Activated CD4-positive, alpha-beta T cell treated with anti-CD3 and anti-CD28 coated beads for 1 hour (primary cell): ENCODE results near the gene TTLL10.

Experiments used
- DNase-seq: peaks from one replicate; pipeline ENCODE4 v3.0.0-alpha.2; 2020

TTLL10 gene

DNA sequence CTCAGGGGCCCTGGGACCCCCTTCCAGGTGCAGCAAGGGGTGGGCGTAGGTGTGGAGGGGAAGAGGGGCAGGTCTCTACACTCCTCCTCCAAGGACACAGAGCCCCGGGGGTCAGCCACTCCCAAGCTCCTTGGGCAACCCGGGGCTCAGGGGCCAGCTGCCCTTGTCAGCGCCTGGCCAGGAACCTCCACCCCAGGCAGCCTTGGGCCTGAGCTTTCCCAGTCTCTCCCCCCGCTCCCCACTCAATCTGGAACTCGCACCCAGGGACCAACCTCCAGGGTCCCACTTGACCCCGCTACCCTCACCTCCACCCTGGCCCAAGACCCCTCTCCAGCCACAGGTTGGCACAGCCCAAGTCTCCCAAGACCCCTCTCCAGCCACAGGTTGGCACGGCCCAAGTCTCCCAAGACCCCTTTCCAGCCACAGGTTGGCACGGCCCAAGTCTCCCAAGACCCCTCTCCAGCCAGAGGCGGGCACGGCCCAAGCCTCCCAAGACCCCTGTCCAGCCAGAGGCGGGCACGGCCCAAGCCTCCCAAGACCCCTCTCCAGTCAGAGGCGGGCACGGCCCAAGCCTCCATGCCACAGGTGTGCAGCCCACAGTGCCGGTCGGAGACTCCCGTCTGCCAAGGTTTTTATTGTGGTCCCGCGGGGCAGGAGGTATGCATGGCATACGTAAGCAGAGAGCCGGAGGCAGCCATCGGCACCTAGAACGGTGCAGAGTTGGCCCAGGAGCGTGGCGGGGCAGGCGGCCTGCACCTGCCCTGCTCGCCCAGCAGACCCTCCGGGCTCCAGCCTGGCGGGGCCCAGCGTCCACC is 37.3 kb downstream of the TTLL10 start:
- DNase-seq, result no peak

DNA sequence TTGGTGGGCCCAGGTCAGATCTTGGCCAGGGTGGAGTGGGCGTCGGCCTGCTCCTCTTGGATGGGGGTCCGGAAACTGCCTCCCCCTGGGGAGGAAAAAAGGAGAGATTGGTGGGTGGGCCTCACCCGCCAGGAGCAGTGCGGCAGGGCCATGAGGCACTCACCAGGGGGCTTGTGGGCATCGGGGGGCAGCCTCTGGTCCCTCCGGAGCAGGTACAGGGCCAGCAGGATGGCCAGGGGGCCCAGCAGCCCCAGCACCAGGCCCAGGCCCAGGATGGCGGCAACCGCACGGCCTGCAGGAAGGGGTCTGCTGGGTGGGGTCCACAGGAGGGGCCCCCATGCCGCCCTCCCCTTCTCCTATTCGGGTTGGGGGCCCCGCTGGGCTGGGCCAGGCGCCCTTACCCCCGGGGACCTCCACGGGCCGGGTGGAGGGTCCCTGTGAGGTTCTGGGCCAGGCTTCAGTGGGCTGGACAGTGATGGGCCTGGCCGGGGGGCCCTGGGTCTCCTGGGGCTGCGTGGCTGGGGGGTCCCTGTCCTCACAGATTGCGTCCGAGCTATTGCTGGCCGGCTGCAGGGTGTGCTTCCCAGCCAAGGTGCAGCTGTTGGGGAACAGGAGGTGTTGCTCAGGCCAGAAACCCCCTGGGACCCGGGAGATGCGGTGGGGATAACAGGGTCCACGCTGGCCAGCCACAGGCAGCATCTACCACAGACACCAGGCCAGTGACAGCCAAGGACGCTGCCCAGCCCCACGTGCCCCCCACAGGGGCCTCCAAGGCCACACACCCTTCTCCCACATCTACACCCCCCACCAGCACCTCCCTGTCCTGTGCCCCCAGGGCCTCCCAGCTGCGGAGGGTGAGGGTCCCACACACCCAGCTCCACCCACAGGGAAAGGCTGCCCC is 38.1 kb downstream of the TTLL10 start:
- no peak for DNase-seq

DNA sequence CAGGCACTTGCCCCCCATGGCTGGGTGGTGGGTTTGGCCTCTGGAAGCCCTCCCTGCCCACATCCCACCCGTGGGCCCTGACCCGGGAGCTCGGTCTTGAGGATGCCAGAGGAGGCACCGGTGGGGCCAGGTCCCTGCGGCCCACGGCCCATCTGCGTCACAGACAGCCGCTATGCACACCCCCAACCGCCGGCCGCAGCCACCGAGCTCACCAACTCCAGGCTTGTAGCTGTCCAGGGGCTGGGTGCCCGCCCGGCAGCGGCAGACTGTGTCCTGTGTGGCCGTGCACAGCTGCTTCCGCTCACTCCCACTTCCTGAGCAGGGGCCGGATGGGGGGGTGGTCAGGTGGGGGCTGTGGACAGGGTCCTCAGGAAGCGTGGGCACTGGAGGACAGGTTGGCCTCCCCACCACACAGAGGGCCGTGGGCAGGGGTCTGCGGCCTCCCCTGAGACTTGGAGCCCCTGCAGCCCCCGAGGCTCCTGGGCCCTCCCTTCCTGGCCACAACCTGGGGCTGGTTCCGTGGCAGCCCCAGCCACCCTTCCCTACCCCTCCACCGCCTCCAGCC is 39.2 kb downstream of the TTLL10 start:
- DNase-seq, result no peak

DNA sequence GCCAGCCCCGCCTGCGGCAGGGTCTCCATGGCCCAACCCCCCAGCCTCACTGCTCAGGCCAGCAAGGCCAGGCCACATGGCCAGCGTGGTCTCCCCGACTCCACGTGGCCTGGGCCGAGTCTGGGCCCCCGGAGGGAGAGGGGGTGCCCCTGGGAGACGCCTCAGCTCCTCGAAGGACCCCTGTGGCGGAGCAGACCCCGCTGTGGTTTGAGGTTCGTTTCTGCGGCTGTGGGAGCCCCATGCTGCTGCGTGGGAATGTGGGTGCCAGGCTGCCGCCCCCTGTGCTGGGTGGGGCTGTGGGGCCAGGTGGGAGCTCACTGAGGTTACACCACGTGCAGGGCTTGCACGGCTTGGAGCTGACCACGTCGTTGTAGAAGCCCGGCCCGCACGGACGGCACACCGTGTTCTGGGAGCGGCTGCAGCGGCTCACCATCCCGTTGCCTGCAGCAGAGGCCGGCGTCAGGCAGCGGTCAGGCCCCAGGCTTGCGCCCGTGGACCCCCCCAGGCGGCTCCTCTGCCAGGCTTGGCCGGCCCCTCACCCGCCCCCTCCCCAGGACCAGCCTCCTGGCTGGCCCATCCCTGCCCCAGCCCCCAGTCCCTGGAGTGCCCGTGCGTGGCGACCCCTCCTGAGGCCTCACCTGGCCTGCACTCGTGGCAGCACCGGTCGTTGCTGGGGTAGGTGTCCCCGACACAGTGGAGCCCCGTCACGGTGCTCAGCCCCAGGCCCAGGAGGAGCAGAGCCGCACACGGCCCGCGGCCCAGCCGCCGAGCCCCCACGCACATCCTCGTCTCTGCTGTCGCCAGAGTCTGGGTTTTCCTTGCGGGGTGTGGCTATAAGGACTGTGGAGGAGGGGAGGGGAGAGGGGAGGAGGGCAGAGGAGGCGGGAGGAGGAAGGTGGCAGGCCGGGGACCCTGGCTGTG is 39.9 kb downstream of the TTLL10 start, which contains the start of gene TNFRSF4:
TSS of gene TNFRSF4 (minus strand) at position 809 of the 921 bp plus-strand sequence. CDS start at position 783, 26 bp downstream.
- DNase-seq, result no peak

DNA sequence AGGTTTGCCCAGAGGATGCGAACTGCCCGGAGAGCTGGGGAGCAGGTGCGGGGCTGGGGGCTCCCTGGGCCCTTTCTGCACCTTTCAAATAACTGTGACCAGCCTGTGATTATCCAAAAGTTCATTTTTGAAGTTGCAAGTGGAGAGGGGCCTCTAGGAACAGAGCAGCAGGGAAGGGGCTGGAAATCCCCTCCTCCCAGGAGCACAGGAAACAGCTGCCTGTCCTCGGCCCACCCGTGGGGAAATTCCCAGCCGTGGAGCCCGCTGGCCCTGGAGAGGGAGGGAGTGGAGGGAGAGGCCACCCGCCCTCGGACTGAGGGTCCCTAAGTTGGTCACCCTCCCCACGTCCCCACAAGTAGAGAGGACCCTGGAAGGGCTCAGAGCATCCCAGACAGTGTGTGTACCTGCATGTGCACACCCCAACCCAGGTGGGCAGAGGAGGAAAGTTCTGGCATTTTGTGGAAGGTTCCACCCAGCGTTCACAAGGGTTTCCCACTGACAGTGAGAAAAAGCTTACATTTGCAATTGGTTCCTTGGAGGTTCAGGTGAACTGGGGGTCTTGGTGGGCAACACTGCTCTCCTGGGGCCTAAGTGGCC is 41.5 kb downstream of the TTLL10 start:
- DNase-seq, result no peak

DNA sequence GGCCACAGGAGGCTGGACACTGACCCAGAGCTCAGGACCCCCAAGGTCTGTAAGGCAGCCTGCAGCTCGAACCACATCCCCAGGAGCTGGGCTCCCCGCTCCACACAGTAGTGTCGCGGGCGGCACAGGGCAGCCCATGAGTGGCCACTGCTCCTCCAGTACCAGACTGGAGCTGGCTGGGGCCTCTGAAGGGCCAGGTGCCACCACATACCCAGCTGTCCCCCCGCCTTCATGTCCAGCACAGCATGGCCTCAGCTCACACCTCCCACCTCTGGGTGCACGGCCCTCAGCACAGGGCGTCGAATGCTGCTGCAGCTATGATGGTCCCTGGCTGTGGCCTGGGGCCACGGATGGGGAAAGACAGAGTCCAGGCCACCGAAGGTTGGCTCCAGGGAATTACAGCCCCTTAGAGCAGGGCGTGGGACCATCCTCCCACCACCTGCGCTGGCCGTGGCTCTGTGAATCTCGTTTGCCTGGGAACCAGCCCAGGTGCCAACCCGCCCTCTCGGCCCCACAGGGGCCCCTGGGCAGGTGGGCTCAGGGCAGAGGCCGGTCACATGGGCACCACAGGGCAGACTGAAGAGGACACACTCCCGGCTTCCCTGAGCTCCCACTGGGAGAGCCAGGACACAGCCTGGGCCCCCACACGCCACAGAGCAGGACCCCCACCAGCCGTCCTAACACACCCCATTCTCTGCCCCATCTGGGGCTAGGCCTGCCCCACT is 42.4 kb downstream of the TTLL10 start:
- DNase-seq, result no peak

DNA sequence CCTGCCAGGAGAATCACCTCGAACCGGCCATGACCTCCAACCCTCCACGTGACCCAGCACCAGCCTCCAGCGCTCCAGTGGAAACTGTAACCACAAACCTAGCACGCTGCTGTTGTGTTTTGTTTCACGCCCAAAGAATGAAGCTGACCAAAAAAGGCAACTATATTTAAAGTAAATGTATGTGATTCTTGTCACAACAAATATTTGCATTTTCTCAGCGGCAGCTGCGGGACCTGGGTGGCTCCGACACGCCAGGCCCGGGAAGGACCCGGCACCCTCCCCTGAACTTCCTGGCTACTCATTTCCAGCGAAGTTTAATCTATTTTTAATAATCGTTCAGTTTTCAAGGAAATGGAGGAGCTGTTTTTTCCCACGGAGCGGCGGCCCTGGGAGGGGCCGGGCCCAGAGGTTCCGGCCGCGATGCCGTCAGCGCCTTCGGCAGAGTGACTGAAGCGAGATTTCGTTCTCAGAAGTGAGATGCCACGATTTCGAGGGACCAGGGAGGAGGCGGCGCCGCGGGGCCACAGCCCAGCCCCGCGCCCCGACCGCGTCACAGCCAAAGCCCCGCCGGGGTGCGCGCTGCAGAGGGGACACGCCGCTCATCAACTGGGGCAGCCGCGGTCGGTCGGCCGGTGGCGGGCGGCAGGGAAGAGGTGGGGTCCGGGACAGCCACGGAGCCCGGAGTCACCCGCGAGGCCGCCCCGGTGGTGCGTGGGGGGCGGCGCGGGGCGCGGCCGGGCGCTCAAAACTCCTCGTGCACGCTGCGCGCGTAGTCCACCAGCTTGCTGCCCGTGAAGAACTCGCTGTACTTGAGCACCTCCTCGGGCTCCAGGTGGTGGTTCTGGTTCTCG is 43.3 kb downstream of the TTLL10 start:
- DNase-seq, result no peak

DNA sequence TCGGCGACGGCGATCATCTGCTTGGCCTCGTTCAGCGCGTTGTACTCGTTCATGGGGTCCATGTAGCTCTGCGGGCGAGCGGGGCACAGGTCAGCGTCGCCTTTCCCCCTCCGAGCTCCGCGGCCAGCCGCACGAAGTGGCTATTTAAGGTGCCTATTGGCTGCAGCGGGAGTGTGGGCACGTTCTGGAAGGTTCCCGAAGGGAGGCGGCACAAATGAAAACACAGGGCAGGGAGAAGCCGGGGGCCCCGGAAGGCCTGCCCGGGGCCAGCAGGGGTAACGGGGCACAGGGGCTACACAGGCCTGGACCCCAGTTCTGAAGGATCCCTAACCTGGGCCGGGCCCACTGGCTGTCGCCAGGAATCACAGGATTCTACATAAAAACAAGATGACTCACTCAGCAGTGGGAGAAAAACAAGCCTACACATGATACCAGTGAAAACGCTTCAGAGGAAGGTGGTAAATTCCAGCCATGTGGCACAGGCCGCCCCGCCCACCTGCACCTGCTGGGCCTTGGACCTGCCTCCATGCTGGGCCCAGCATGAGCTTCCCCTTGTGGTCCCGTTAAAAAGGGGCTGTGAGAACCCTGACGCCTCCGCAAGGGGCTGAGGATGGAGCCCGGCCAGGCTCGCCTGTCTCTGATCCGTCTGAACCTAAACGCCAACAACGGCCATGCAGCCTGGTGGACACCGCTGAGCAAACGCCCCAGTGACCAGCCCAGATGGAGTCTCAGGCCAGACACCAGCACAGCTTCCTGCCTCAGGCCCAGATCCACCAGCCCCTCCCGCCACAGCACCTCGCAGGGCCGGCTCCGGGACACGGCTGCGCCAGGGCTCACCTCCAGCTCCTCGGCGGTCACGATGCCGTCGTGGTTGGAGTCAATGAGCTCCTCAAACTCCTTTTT is 44.2 kb downstream of the TTLL10 start:
- DNase-seq, result no peak

DNA sequence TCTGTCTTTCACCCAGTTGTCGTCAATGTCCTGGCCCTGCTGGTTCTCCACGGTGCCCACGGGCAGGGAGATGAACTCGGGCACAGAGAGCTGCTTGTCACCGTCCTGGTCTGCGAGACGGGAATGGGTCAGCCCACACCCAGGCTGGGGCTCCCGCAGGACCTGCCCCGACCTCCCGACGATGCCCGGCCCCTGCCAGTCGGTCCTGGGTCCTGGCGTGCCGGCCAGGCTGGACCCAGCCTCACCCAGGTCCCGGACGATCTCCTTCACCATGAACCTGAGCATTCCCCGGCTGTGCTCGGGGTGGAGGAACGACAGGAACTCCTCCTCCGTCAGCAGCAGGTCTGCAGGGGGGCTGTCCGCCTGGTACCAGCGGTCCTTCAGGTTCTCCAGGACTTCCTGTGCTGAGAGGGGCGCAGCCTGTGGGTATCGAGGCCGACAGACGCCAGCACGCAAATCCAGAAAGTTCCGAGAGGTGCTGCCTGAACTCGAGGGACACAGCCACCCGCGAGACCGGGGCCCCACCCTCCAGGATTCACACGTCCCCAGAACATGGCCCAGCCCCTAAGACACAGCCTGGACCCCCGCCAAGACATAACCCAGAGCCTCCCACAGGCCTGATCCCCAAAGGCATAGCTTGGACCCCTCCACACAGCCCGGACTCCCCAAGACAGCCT is 45.0 kb downstream of the TTLL10 start:
- DNase-seq, result no peak

DNA sequence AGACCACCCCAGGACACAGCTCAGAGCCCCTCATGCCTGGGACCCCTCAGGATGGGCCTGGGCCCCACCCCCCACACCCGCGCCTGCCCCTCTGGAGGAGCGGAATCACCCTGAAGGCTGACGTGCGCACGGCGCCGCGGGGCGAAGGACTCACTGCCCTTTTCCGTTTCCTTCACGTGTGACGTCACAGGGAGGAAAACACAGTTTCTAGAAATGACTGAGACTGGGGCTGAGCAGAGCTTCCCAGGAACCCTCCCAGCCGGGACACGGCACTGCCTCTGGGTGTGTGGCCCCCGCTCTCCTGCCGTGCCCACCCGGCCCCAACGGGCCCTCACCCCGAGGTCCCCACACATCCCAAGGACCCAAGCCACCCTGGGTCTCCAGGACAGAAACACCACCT is 45.7 kb downstream of the TTLL10 start:
- no peak for DNase-seq

DNA sequence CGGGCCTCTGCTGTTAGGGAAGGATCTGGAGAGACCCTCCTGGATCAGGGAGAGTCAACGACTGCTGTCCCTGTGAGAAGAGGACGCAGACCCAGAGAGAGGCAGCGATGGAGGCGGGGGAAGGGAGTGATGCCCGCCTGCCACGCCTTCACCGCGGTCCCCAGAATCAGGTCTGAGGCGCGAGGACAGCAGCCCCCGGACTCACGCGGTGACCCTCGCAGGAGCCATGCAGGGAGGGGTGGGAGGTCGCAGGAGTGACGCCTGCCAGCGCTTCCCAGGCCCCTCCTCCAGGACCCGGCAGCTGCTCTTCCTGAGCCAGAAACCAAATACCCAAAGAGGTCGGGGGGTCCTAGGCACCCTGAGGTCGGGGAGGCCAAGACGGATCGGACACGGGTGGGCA is 46.5 kb downstream of the TTLL10 start:
- DNase-seq, result no peak

DNA sequence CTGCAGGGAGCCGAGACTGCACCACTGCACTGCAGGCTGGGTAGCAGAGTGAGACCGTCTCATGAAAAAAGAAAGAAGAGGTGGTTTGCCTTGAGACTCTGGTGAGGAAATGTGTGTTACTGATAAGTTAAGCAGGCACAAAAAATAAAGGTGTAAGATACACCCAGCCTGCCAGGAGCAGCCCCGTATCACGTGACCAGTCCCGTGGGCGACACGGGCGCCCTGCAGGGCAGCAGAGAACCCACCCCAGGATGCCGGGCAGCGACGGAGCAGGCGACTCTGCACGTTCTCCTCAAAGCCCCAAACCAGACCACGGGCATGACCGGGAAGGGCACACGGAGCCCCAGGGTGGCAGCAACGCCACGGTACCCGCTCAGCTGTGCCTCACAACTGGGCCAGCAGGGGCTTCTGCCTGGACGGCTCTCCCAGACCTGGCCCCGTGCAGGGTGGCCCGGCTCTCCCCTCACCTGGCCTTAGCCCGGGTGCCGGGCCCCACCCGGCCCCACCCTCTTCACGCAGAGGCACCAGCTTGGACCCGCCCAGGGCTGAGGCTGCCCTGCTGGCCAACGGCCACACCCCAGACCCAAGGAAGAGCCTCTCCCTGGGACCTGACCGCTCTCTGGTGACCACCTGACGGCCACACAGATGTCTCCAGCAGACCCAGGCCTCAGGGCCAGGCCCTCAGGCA is 48.4 kb downstream of the TTLL10 start:
- no peak for DNase-seq

DNA sequence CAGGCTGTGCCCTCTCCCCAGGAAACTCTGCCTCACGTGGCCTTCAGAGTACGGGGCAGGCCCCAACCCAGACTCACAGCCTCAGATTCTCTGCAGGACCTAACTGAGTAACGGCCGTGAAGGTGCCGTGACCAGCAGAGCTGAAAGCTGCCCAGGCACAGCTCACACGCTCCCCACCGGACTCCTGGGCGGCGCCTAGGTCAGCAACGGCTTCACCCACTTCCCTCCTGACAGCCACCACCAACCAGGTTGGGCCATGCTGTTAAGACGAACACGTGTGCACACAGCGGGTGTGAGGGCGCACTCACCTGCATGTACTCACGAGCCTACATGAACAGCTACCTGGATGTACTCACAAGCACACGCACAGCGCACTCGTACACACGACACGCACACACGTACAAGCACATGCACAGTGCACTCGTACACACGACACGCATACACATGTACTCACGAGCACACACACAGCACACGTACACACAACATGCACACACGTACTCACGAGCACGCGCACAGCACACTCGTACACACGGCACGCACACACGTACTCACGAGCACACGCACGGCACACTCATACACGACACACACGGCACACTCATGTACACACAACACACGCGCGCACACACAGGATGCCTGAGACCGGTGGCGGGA is 49.0 kb downstream of the TTLL10 start:
- no peak for DNase-seq

DNA sequence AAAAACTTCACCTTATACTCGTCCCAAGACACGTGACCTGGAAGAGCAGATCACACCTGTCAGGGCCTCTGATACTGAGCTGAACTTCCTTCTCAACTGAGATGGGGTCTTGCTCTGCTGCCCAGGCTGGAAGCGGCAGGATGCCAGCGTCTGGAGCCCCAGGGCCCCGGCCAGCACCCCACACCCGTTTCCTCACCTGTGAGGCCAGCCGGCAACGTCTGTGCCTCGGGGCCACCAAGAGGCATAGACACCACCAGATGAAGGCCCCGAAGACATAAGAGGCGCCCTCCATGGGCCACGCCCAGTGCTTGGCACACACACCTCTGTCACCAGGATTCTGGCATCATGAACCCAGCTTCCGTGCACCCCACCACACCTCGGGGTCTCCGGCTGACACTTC is 49.6 kb downstream of the TTLL10 start:
- no peak for DNase-seq

DNA sequence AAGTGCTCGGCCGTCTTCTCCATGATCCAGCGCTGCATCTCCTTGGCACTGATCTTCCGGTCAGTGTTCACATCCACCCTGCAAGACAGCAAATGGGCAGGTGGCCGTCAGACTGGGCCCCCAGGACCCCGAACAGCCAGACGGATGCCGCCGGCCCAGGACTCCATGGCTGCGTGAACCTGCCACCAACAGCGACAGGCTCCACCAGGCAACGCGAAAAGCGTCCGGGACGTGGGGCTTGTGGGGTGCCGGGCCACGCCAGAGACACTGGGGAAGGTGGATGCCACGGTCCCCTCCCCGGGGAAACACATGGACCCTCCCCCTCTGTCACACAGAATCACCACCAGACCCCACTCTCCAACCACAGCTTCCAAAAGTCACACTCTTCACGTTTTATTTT is 50.2 kb downstream of the TTLL10 start:
- DNase-seq, result no peak

DNA sequence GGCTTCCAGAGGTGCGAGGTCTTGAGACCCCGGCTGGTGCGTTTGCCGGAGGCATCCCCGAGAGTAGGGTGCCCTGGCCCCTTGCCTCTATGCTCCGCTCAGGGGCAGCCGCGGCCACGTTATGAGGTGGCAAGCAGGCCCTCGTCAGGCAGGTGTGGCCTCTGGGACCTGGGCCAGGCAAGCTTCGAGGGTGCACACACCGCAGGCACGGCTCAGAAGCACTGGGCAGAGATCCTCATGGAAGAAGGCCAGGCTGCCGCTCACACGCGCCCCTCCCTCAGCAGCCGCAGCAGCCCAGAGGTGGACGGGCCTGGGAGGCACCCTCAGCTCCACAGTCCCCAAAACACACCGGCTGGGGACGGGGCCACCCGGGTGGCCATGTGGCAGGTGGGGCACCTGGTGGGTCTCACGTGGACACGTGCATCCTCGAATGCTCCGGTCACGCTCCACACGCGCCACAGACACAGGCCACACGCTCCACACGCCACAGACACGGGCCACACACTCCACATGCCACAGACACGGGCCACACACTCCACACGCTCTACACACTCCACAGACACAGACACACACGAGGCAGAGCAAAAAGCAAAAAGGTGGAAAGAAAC is 51.7 kb downstream of the TTLL10 start:
- DNase-seq, result no peak

DNA sequence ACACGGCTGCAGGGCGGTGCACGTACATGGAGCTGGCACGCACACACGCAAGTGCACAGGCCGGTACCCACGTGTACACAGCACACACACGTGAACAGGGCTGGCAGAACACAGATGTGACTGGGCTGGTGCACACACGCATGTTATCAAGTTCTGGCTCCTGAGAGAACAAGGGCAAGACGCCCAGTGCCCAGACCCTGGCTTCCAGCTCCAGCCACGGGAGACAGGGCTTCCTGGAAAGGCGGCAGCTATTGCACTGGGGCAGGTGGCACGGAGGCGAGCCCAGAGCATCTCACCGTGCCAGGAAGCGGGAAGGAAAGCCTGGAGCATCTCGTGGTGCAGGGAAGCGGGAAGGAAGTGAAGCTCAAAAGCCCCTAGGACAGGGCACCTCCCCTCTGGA is 52.2 kb downstream of the TTLL10 start:
- no peak for DNase-seq
